OCI-LY1 (cell line): ENCODE data around the gene GRB10.

Source experiments
- H2AFZ ChIP-seq: fragments of 200-600 bp; sonication (generic), shearing (Covaris generic); 2 replicates; pipeline ENCODE4 v1.6.0; 2014; ENCODE audit warnings: antibody characterized with exemption, mild to moderate bottlenecking, low read length
- H3F3A ChIP-seq: fragments of 200-600 bp; sonication (generic), shearing (Covaris generic); 2 replicates; pipeline ENCODE4 v1.6.0; 2014; ENCODE audit warnings: mild to moderate bottlenecking, antibody characterized with exemption, low read length, moderate library complexity; ENCODE audit not compliant: insufficient read depth
- H3K27ac ChIP-seq: fragments of 200-600 bp; sonication (generic); 2 replicates; pipeline ENCODE4 v1.5.1; 2014; ENCODE audit warnings: low read length, mixed run types, mild to moderate bottlenecking, low read depth; ENCODE audit not compliant: poor library complexity, severe bottlenecking
- H3K27me3 ChIP-seq: fragments of 200-600 bp; sonication (generic); 2 replicates; pipeline ENCODE4 v1.6.0; 2014; ENCODE audit warnings: antibody characterized with exemption, mild to moderate bottlenecking, low read length, moderate library complexity; ENCODE audit not compliant: insufficient read depth
- H3K36me3 ChIP-seq: fragments of 200-600 bp; sonication (generic); 2 replicates; pipeline ENCODE4 v1.6.1; 2014; ENCODE audit warnings: mild to moderate bottlenecking, antibody characterized with exemption, low read length, moderate library complexity, mixed read lengths; ENCODE audit not compliant: insufficient read depth
- H3K4me1 ChIP-seq: fragments of 200-600 bp; sonication (generic); 2 replicates; pipeline ENCODE4 v1.5.1; 2014; ENCODE audit warnings: mild to moderate bottlenecking, low read length, moderate library complexity; ENCODE audit not compliant: insufficient read depth, severe bottlenecking
- H3K4me2 ChIP-seq: fragments of 200-600 bp; sonication (generic), shearing (Covaris generic); 2 replicates; pipeline ENCODE4 v1.6.1; 2014; ENCODE audit warnings: low read length
- H3K4me3 ChIP-seq: fragments of 200-600 bp; sonication (generic); 2 replicates; pipeline ENCODE4 v1.5.1; 2014; ENCODE audit warnings: low read length, low read depth, mild to moderate bottlenecking, mixed read lengths; ENCODE audit not compliant: poor library complexity, severe bottlenecking
- H3K79me2 ChIP-seq: fragments of 200-600 bp; shearing (Covaris generic); 2 replicates; pipeline ENCODE4 v1.6.1; 2016; ENCODE audit warnings: mixed run types, low read length, mixed read lengths; ENCODE audit not compliant: insufficient read depth
- H3K9ac ChIP-seq: fragments of 200-600 bp; sonication (generic), shearing (Covaris generic); 2 replicates; pipeline ENCODE4 v1.6.1; 2014; ENCODE audit warnings: mild to moderate bottlenecking, low read length, mixed read lengths
- H3K9me2 ChIP-seq: fragments of 200-600 bp; sonication (generic), shearing (Covaris generic); 2 replicates; pipeline ENCODE4 v1.6.1; 2014; ENCODE audit warnings: low read depth, mild to moderate bottlenecking, low read length, mixed read lengths
- H3K9me3 ChIP-seq: fragments of 200-600 bp; shearing (Covaris generic); 2 replicates; pipeline ENCODE4 v1.6.1; 2014; ENCODE audit warnings: low read length, mixed read lengths
- H4K20me1 ChIP-seq: fragments of 200-600 bp; sonication (generic), shearing (Covaris generic); 2 replicates; pipeline ENCODE4 v1.6.0; 2016; ENCODE audit warnings: mild to moderate bottlenecking, low read length; ENCODE audit not compliant: insufficient read depth
- EZH2 ChIP-seq: fragments of 200-600 bp; sonication (generic), shearing (Covaris generic); IDR thresholded peaks from 2 replicates; pipeline ENCODE4 v1.8.0; 2017; ENCODE audit warnings: borderline replicate concordance, mixed run types, mild to moderate bottlenecking, antibody characterized with exemption, low read length, moderate library complexity, mixed read lengths
- TF ChIP-seq, protein P1 (sequence below): fragments of 200-600 bp; sonication (generic), shearing (Covaris generic); IDR thresholded peaks from 2 replicates; pipeline ENCODE4 v1.5.1; 2017; ENCODE audit warnings: mild to moderate bottlenecking, antibody characterized with exemption, low read length, moderate library complexity, mixed read lengths

Gene GRB10

DNA sequence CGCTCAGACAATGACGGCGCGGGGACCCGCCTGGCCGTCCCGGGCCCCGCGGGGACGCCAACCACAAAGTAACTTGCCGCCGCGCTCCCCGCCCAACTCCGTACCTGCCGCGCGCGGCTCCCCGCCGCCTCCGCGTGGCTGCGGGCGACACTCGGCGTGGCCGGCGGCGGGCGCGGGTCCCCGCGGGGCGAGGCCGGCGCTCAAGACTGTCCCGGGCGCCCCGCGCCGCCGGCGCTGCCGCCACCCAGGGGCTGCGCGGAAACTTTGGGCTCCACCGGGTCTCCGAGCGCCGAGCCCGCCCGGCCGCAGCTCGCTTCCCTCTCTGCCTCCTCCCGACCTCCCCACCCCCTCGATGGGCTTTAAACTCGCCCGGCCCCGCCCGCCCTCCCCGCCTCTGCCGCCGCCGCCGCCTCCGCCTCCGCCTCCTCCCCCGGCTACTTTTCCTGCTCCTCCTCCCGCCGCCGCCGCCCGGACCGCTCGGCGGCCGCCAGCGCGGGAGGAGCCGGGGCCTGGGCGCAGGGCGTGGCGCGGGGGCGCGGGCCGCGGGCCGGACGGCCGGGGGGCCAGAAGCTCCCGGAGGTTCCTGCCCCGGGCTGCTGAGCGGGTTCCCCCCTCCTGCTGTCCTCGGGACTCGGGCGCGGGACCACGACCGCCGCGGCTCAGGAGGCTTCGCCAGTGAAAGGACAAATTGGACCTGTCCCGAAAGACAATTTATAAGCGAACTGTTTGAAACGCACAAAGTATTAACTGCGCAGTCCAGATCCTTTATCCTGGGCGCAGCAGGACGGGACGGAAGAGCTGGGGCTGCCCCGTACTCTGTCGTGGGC lies 10.6 kb upstream of the GRB10 start:
- Histone ChIP-seq H4K20me1 (no peaks in the 10 kb centered on the region), H3K27ac (no peak overlapping the region), H3F3A (no peaks in the 10 kb centered on the region), H3K4me3 (no peak overlapping the region), H2AFZ (no peak overlapping the region), H3K9me3 (no peaks in the 10 kb centered on the region), H3K9me2 (no peaks in the 10 kb centered on the region), H3K4me1 (no peaks in the 10 kb centered on the region), H3K36me3 (no peaks in the 10 kb centered on the region), H3K27me3 (no peaks in the 10 kb centered on the region), H3K79me2 (no peaks in the 10 kb centered on the region), H3K9ac (no peak overlapping the region), H3K4me2 (no peak overlapping the region)
- TF ChIP-seq, protein P1, sequence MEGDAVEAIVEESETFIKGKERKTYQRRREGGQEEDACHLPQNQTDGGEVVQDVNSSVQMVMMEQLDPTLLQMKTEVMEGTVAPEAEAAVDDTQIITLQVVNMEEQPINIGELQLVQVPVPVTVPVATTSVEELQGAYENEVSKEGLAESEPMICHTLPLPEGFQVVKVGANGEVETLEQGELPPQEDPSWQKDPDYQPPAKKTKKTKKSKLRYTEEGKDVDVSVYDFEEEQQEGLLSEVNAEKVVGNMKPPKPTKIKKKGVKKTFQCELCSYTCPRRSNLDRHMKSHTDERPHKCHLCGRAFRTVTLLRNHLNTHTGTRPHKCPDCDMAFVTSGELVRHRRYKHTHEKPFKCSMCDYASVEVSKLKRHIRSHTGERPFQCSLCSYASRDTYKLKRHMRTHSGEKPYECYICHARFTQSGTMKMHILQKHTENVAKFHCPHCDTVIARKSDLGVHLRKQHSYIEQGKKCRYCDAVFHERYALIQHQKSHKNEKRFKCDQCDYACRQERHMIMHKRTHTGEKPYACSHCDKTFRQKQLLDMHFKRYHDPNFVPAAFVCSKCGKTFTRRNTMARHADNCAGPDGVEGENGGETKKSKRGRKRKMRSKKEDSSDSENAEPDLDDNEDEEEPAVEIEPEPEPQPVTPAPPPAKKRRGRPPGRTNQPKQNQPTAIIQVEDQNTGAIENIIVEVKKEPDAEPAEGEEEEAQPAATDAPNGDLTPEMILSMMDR: no peak
- TF ChIP-seq EZH2: no peak

- Histone ChIP-seq H3K36me3 (no peaks in the 10 kb centered on the region), H3K4me1 (no peaks in the 10 kb centered on the region), H3F3A (no peaks in the 10 kb centered on the region), H3K4me3 (no peak overlapping the region), H3K27me3 (no peaks in the 10 kb centered on the region), H3K79me2 (no peaks in the 10 kb centered on the region), H3K27ac (no peak overlapping the region), H2AFZ (no peak overlapping the region), H3K4me2 (no peak overlapping the region), H3K9me3 (no peaks in the 10 kb centered on the region), H4K20me1 (no peaks in the 10 kb centered on the region), H3K9ac (no peak overlapping the region), H3K9me2 (no peaks in the 10 kb centered on the region)
- TF ChIP-seq, protein P1: no peak
- TF ChIP-seq EZH2: no peak
These were observed 9.8 kb upstream of the GRB10 start for GRCh38 chr7:50792342-50793119.

- Histone ChIP-seq H3K9ac (no peak overlapping the region), H3K79me2 (no peaks in the 10 kb centered on the region), H3K4me2 (no peak overlapping the region), H3F3A (no peaks in the 10 kb centered on the region), H3K9me3 (no peaks in the 10 kb centered on the region), H3K36me3 (no peaks in the 10 kb centered on the region), H3K4me1 (no peaks in the 10 kb centered on the region), H4K20me1 (no peaks in the 10 kb centered on the region), H3K4me3 (no peak overlapping the region), H3K27ac (no peak overlapping the region), H3K9me2 (no peaks in the 10 kb centered on the region), H2AFZ (no peak overlapping the region), H3K27me3 (no peaks in the 10 kb centered on the region)
- TF ChIP-seq, protein P1: no peak
- TF ChIP-seq EZH2: no peak
These were observed 9.2 kb upstream of the GRB10 start for GRCh38 chr7:50791938-50792341.
